Esophagus (tissue), 2 donors: ENCODE results near the gene OR4C45. TPM values are rescaled to one million over a fixed set of nuclear protein-coding genes. Genes with fewer than 3 reads are reported as not detected.
"Not testable (repeated sequence)": the region's sequence is repeated elsewhere in the genome, so short reads cannot be mapped to it uniquely, and the experiment has no call there.

ENCODE experiments used
- H3K27ac ChIP-seq, 2 donors: one replicate each; pipeline ENCODE4 v1.5.1; 2013; ENCODE audit warnings: low read depth in 2 of 2, mild to moderate bottlenecking in 2 of 2, inconsistent platforms in 1 of 2, low read length in 1 of 2, moderate library complexity in 1 of 2
- H3K27me3 ChIP-seq, 2 donors: one replicate each; pipeline ENCODE4 v1.6.1; 2013; ENCODE audit warnings: low read length in 2 of 2, control low read depth in 1 of 2, mild to moderate bottlenecking in 1 of 2; ENCODE audit not compliant: insufficient read depth in 2 of 2, control insufficient read depth in 1 of 2
- H3K36me3 ChIP-seq, 2 donors: one replicate each; pipeline ENCODE4 v1.6.1; 2013; ENCODE audit warnings: low read length in 1 of 2; ENCODE audit not compliant: control insufficient read depth in 2 of 2, insufficient read depth in 2 of 2
- H3K4me1 ChIP-seq, 2 donors: one replicate each; pipeline ENCODE4 v1.6.1; 2013; ENCODE audit warnings: low read length in 1 of 2; ENCODE audit not compliant: control insufficient read depth in 2 of 2, insufficient read depth in 2 of 2
- H3K4me3 ChIP-seq, 2 donors: one replicate each; pipeline ENCODE4 v1.5.1; 2013; ENCODE audit warnings: low read length in 2 of 2, mild to moderate bottlenecking in 2 of 2, low read depth in 1 of 2, moderate library complexity in 1 of 2
- H3K9me3 ChIP-seq, 2 donors: one replicate each; pipeline ENCODE4 v1.6.1; 2013; ENCODE audit warnings: mild to moderate bottlenecking in 2 of 2, low read depth in 1 of 2, low read length in 1 of 2, moderate library complexity in 1 of 2; ENCODE audit not compliant: control insufficient read depth in 2 of 2, insufficient read depth in 1 of 2
- WGBS, 2 donors: extraction: QIAGEN DNeasy Blood & Tissue Kit; methylation state at CpG; one replicate each; pipeline ENCODE4 v1.1.7; 2013; 5-methylcytosine and 5-hydroxymethylcytosine counted together
- polyA plus RNA-seq, 2 donors: library from polyadenylated mRNA; stranded (reverse); fragments of 200-250 nt; gene quantifications; one replicate each; pipeline ENCODE4 v1.2.3, GENCODE V29; 2013
- donor health status: healthy with polysubstance abuse.
- donor health status: Bipolar disorder and iron deficiency.

OR4C45 gene
- polyA plus RNA-seq, result not detected

- Histone ChIP-seq H3K36me3 (no peaks in the 10 kb centered on the region), H3K9me3 (peaks cover 4 to 6% of the 10 kb centered on the region in 2 donors), H3K4me1 (no peaks in the 10 kb centered on the region), H3K27me3 (no peaks in the 10 kb centered on the region), H3K27ac (no peak within 1 kb of the TSS), H3K4me3 (no peak within 1 kb of the TSS)
Measured at GRCh38 chr11:50032574-50032973, at the start of gene OR4C45. Gene OR4C45 (plus strand): TSS chr11:50032874.

GRCh38 chr11:49995565-49995964, 37.1 kb upstream of the OR4C45 start:
- Histone ChIP-seq H3K9me3 (no peaks in the 10 kb centered on the region), H3K27ac (no peak overlapping the region), H3K36me3 (no peaks in the 10 kb centered on the region), H3K4me3 (no peak overlapping the region), H3K4me1 (no peaks in the 10 kb centered on the region), H3K27me3 (no peaks in the 10 kb centered on the region)
- WGBS, 2 donors, result 45 to 50% methylated on average over 6 of the region's 6 CpGs

- Histone ChIP-seq H3K9me3 (peaks cover 6% of the 10 kb centered on the region in 2 donors), H3K4me3 (no peak overlapping the region), H3K36me3 (no peaks in the 10 kb centered on the region), H3K27me3 (no peaks in the 10 kb centered on the region), H3K27ac (no peak overlapping the region), H3K4me1 (no peaks in the 10 kb centered on the region)
- WGBS, 2 donors, result 31 to 49% methylated on average over 1 of the region's 1 CpG
Measured at GRCh38 chr11:50030193-50030592, 2.5 kb upstream of the OR4C45 start.

- H3K4me1 ChIP-seq, H3K36me3 ChIP-seq, H3K27me3 ChIP-seq, H3K9me3 ChIP-seq, H3K4me3 ChIP-seq, H3K27ac ChIP-seq: not testable (repeated sequence)
Measured at GRCh38 chr11:50036239-50036638, 3.6 kb downstream of the OR4C45 start.

- WGBS, 2 donors, result 36 to 48% methylated on average over 1 of the region's 1 CpG
- H3K36me3 ChIP-seq, result no peaks in the 10 kb centered on the region
Measured at GRCh38 chr11:50037251-50037650, 4.6 kb downstream of the OR4C45 start.

GRCh38 chr11:50044647-50045046, 12.0 kb downstream of the OR4C45 start:
- Histone ChIP-seq H3K36me3 (no peaks in the 10 kb centered on the region), H3K9me3 (no peaks in the 10 kb centered on the region), H3K4me3 (no peak overlapping the region), H3K27me3 (no peaks in the 10 kb centered on the region), H3K4me1 (no peaks in the 10 kb centered on the region), H3K27ac (no peak overlapping the region)
- 91 to 97% methylated on average over 2 of the region's 2 CpGs for WGBS, 2 donors

More at GRCh38 chr11:50037251-50037650, 4.6 kb downstream of the OR4C45 start:
- Histone ChIP-seq H3K27me3 (no peaks in the 10 kb centered on the region), H3K9me3 (no peaks in the 10 kb centered on the region), H3K4me1 (no peaks in the 10 kb centered on the region), H3K27ac (no peak overlapping the region), H3K4me3 (no peak overlapping the region)

GRCh38 chr11:50063056-50063455, 30.4 kb downstream of the OR4C45 start:
- H3K4me1 ChIP-seq, H3K9me3 ChIP-seq, H3K27ac ChIP-seq, H3K4me3 ChIP-seq, H3K36me3 ChIP-seq, H3K27me3 ChIP-seq: not testable (repeated sequence)
- WGBS, 2 donors, result 91 to 94% methylated on average over 13 to 22 of the region's 22 CpGs

GRCh38 chr11:50070389-50070788, 37.7 kb downstream of the OR4C45 start:
- no peaks in the 10 kb centered on the region for H3K36me3 ChIP-seq
- H3K9me3 ChIP-seq, result peaks cover 8 to 31% of the 10 kb centered on the region in 2 donors
- no peak overlapping the region for H3K27ac ChIP-seq
- no peaks in the 10 kb centered on the region for H3K4me1 ChIP-seq
- 54 to 60% methylated on average over 3 of the region's 3 CpGs for whole genome bisulfite sequencing, 2 donors
- no peak overlapping the region for H3K4me3 ChIP-seq
- H3K27me3 ChIP-seq, result no peaks in the 10 kb centered on the region

GRCh38 chr11:50071584-50072225, 39.0 kb downstream of the OR4C45 start:
- H3K4me3 ChIP-seq, result no peak overlapping the region
- no peaks in the 10 kb centered on the region for H3K27me3 ChIP-seq
- WGBS, 2 donors, result 59 to 64% methylated on average over 9 of the region's 9 CpGs
- H3K4me1 ChIP-seq, result no peaks in the 10 kb centered on the region
- no peak overlapping the region for H3K27ac ChIP-seq
- H3K9me3 ChIP-seq, result peaks cover 16 to 43% of the 10 kb centered on the region in 2 donors
- H3K36me3 ChIP-seq, result no peaks in the 10 kb centered on the region
